C4-2B (cell line): ENCODE results near the gene COA3.

Experiments used
- CTCF ChIP-seq: fragments of 450-650 bp; conservative IDR thresholded peaks from 2 replicates; pipeline ENCODE4 v1.5.1; 2017; ENCODE audit warnings: mild to moderate bottlenecking
- ZFX ChIP-seq: fragments of 450-650 bp; IDR thresholded peaks from 2 replicates; pipeline ENCODE4 v1.6.1; 2017

GRCh38 chr17:42778570-42778969, 19.9 kb downstream of the COA3 start:
- TF ChIP-seq CTCF (no peak), ZFX (no peak)
